ENCODE measurements around the gene HNRNPA3. TPM values are rescaled to one million over a fixed set of nuclear protein-coding genes. Genes with fewer than 3 reads are reported as not detected.

Gene HNRNPA3
- total and polyA plus RNA-seq, 8 donors, result 22.6 to 187 (median 95.2) TPM

DNA sequence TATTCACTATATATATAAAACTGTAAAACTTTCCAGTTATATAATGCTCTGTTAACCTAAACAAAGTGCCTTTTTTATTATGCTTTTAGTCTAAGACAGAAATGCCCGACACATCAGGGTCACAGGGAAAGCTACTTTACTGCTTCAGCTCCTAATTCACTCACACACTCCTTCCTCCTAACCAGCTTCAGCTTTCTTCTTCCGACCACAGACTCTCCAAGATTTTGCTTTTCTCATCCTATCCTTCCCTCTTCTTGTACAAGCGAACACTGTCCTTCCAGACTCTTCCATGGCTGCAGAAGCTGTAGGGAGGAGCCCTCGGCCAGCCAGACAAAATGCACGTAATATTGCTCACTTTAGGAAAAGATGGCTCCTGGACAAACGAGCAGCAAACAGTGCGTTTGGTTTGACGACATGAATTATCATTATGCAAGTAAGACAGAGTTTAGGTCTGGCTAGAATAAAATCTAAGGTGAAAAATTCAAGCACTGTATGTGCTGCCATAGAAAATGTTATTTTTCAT, 47.5 kb upstream of the HNRNPA3 start:
- intact Hi-C loops (cut with DNase I; ENCODE audit: low total_unique reads), result loop anchor here (10.0 kb wide), 2 partner anchors 130 to 160 kb away; no protein-coding TSS in a partner anchor
- WGBS, 5 donors, result 3 to 8% (median 7%) methylated on average over 8 of the region's 8 CpGs
- TF ChIP-seq CTCF (IDR thresholded peaks at IDR 0.05), result no peak
- no peak for TF ChIP-seq EP300 (IDR thresholded peaks at IDR 0.05)
- TF ChIP-seq POLR2A (IDR thresholded peaks at IDR 0.05), result no peak
- TF ChIP-seq POLR2AphosphoS5 (IDR thresholded peaks at IDR 0.05), result no peak
- Histone ChIP-seq H3K9me3 (no peaks in the 10 kb centered on the region), H3K4me1 (peaks cover 0 to 41% (median 28%) of the 10 kb centered on the region in 4 donors), H3K27me3 (no peaks in the 10 kb centered on the region), H3K4me3 (peak overlapping the region; percentile 36 to 41 (median 38)), H3K27ac (peak overlapping the region; percentile 65 to 90 (median 84)), H3K36me3 (no peaks in the 10 kb centered on the region)
- DNase-seq, result peak in 1 of 2 donors; percentile 81

GRCh38 chr2:177165721-177166711, 46.6 kb upstream of the HNRNPA3 start:
- whole genome bisulfite sequencing, 5 donors, result 30 to 50% (median 37%) methylated on average over 8 of the region's 8 CpGs
- DNase-seq, result peak in 1 of 2 donors; percentile 64
- intact Hi-C loops (cut with DNase I; ENCODE audit: low total_unique reads), result loop anchor here (10.0 kb wide), 2 partner anchors 129 to 159 kb away; no protein-coding TSS in a partner anchor

DNA sequence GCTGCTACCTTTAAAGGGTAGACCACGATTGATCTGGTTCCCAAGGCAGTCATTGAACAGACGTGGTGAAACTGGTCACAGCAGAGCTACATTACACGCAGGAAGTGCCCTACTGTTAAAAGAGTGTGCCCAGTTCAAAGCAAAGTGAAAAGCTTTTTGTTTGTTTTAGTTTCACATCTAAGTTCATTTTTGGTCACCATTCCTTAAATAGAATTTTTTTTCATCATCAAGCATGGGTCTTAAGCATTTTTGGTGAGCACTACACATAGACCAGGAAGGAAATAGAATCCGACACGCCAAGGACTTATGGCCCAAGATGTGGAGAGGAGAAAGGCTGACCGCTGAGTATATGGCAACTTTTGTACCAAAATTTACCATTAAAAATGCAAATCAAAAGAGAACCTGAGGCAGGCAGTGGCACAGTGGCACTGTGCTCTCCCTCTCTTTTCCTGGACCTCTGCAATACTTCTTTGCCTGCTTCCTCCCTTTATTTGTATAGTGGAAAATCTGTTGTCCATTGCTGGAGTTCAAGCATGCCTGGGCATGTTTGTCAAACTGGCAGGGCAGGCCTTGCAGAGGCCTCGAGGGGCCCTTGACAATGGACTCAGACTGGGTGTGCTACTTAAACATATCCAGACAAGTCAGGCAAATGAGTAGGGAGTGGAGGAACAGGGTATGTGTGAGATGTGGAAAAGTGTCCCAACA, 42.6 kb upstream of the HNRNPA3 start:
- H3K4me3 ChIP-seq, result no peak overlapping the region
- peak overlapping the region in 2 of 5 donors; percentile 20 to 71 for H3K27ac ChIP-seq

More at GRCh38 chr2:177165721-177166711, 46.6 kb upstream of the HNRNPA3 start:
- TF ChIP-seq EP300 (IDR thresholded peaks at IDR 0.05), result no peak
- peak in 1 of 3 donors; percentile 30 for TF ChIP-seq POLR2AphosphoS5 (IDR thresholded peaks at IDR 0.05)
- Histone ChIP-seq H3K36me3 (no peaks in the 10 kb centered on the region), H3K4me3 (peak overlapping the region in 3 of 4 donors; percentile 36 to 38 (median 38)), H3K27me3 (no peaks in the 10 kb centered on the region), H3K27ac (peak overlapping the region; percentile 65 to 86 (median 83)), H3K9me3 (no peaks in the 10 kb centered on the region), H3K4me1 (peaks cover 0 to 49% (median 33%) of the 10 kb centered on the region in 4 donors)

More for the DNA sequence above, 42.6 kb upstream of the HNRNPA3 start:
- 50 to 59% (median 55%) methylated on average over 7 of the region's 7 CpGs for WGBS, 5 donors
- Histone ChIP-seq H3K36me3 (no peaks in the 10 kb centered on the region), H3K4me1 (peaks cover 0 to 50% (median 31%) of the 10 kb centered on the region in 4 donors), H3K27me3 (no peaks in the 10 kb centered on the region), H3K9me3 (no peaks in the 10 kb centered on the region)
- DNase-seq, result peak in 1 of 2 donors; percentile 73
- intact Hi-C loops (cut with DNase I; ENCODE audit: low total_unique reads), result loop anchor here (10.0 kb wide), 2 partner anchors 125 to 155 kb away; no protein-coding TSS in a partner anchor
- no peak for TF ChIP-seq CTCF (IDR thresholded peaks at IDR 0.05)
- TF ChIP-seq EP300 (IDR thresholded peaks at IDR 0.05), result no peak
- no peak for TF ChIP-seq POLR2AphosphoS5 (IDR thresholded peaks at IDR 0.05)
- TF ChIP-seq POLR2A (IDR thresholded peaks at IDR 0.05), result no peak
